ENCODE results near the gene CCDC187.
"Not testable (repeated sequence)": the region's sequence is repeated elsewhere in the genome, so short reads cannot be mapped to it uniquely, and the experiment has no call there.

The CCDC187 gene

DNA sequence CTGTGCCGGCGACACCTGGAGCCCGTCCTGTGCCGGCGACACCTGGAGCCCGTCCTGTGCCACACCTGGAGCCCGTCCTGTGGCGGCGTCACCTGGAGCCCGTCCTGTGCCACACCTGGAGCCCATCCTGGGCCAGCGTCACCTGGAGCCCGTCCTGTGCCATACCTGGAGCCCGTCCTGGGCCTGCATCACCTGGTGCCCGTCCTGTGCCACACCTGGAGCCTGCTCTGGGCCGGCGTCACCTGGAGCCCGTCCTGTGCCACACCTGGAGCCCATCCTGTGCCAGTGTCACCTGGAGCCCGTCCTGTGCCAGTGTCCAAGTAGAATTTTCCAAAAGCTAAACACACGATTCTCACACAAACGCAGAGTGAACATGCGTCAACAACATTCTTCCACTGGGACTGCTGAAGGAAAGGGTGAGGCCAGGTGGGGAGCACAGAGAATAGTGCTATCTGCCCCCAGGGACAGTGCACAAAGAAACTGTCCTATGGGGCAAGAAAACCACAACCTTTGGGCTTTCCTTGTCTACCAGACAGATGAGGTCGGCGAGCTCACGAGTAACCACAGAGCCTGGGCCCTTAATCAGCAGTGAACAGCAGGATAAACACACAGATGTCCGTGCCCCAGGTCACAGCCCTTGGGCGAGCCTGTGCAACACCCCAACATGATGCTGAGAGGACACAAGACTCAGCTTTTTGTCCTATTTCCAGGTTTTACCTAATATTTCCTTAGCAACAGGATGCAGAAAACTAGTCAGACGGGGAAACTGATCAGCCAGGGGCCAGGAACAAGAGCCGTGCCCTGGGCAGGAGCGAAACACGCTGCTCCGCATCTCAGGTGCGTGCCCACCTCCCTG is 66.2 kb downstream of the CCDC187 start:
- DNase-seq, result no peak

- DNase-seq, result not testable (repeated sequence)
These were observed 67.2 kb downstream of the CCDC187 start for GRCh38 chr9:136236471-136237410.

- no peak for DNase-seq
These were observed 68.0 kb downstream of the CCDC187 start for GRCh38 chr9:136235709-136236455.

DNA sequence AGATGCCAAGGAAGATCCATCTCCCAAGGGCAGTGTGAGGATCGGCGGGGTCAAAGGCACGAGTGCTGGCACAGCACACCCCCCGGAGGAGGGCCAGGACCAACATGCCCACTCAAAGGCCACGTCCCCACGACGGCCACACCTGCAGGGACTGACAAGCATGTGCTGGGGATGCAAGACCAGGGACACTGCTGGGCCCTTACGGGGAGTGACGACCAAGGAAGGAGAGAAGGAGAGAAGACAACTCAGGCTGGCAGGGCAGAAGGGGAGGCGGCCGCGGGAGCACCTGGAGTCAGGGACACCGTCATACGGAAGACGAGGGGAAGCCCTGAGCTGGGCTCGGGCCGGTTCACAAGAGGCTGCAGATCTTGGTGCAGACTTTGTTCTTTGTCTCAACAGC is 68.7 kb downstream of the CCDC187 start:
- DNase-seq, result no peak

DNA sequence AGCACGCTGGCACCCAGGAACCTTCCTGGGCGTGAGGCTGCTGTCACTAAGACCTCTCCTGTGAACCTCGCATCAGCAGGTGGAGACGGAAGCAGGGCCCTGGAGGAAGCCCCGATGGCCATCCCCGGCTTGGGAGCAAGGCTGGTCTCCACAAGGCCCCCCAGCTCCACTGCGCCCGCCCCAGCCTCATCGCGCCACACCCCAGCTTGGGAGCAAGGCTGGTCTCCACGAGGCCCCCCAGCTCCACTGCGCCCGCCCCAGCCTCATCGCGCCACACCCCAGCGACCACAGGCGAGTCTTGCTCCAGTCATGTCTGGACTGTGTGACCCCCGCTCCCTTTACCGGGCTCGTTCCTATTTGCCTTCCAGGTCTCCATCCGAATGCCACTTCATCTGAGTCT is 69.3 kb downstream of the CCDC187 start:
- DNase-seq, result no peak

DNA sequence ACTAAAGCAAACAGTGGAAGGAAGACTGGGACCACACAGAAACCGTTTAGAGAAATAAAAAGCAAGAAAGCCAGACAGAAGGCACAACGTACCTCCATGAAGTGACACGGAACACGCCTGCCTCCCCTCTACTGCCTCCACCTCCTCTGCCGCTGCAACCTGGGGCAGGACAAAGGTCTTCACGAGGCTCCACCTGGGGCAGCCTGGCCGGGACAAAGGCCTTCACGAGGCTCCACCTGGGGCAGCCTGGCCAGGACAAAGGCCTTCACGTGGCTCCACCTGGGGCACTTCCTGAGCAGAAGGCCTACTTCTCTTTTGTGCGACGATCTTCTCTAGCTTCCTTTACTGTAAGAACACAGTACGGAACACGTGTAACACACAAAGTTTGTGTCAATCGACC is 70.0 kb downstream of the CCDC187 start:
- no peak for DNase-seq

GRCh38 chr9:136233411-136233810 is 70.5 kb downstream of the CCDC187 start:
- DNase-seq, result no peak

- no peak for DNase-seq
These were observed 70.9 kb downstream of the CCDC187 start for GRCh38 chr9:136232969-136233368.

GRCh38 chr9:136231478-136232297 is 72.2 kb downstream of the CCDC187 start:
- DNase-seq, result no peak

DNA sequence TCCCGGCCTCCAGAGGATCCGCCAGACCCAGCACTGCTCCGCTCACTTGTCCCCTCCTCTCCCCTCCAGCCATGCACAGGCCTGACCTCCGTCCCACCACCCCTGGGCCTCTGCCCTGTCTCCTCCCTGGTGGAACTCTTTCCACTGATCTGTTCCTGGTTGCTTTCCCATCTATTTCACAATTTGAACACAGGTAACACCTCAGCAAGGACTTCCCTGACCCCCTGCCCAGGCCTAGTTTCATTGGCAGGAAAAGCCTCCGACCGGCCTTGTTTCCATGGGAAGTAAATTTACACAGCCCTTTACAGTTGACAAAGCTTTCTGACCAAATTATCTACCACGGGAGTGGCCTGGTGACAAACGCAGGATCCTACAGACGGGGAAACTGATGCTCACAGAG is 73.1 kb downstream of the CCDC187 start:
- DNase-seq, result no peak

DNA sequence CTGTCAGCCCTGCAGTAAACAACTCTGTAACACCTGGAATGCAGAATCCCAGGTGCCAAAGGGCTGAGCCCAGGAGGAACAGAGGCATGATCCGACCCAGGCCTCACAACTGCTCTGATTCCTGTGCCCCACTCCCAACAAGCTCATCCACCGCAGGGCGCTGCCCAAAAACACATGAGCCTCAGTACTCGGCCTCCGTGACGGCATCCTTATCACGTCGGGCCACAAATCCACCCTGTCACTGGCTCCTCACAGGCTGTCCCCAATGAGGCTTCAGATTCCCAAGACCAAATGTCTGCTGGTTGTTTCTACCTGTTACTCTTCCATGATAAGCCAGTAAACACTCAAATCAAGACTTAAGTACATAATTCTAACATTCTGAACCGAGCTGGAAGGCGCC is 73.5 kb downstream of the CCDC187 start:
- no peak for DNase-seq

- DNase-seq, result no peak
These were observed 74.5 kb downstream of the CCDC187 start for GRCh38 chr9:136229096-136230065.

DNA sequence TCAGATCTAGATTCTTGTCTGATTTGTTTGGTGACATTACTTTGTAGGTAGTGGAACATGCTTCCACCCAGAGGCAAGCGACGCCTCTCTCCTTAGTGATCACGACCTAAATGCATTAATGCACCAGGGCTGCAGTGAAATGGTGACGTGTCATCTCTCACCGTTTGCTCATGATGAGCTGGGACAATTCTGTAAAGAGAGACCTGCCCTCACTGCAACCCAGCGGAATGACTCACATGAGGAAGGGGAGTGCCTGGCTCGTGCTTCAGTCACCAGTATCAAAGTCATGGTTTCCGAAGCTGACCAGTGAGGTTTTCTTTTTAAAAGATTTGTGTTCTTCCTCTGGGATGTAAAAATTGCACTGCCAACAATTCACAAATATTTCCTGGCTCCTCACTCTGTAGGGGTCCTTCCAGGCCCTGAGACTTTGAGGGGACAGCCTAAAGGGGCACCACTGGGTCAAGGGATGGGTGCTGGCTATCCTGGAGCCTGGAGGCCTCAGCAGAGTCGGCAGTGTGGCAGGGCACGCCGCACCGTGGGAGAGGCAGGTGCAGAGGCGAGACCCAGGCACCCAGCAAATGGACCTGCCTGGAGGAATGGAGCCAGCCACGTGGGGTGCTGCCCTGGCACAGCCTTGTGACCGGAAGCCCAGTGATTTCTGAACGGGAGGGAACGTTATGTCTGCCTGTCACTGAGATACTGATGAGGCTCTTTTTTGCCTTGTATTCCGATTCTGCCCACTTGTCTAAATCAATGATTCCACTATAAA is 75.6 kb downstream of the CCDC187 start:
- peak; percentile 14 for DNase-seq

- no peak for DNase-seq
These were observed 77.0 kb downstream of the CCDC187 start for GRCh38 chr9:136226680-136227407.

- peak; percentile 31 for DNase-seq
These were observed 77.9 kb downstream of the CCDC187 start for GRCh38 chr9:136225748-136226679.

DNA sequence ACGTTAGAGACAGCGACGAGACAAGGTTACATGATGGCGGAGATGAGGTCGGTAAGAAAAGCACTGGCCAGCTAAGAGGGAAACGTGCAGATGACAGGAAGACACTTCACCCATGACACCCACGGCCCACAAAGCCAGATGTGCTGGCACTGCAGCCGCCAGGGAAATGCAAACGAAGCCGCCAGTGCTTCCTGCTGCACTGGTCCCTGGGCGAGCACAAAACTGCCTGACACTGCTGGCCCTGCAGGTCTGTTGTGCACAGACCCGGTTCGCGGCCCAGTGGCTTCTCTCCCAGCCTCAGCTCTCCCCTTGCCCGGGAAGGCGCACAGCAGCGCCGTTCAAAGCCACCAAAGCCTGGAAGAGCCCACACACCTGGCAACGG is 78.5 kb downstream of the CCDC187 start:
- DNase-seq, result no peak

- DNase-seq, result no peak
These were observed 79.8 kb downstream of the CCDC187 start for GRCh38 chr9:136223871-136224640.

DNA sequence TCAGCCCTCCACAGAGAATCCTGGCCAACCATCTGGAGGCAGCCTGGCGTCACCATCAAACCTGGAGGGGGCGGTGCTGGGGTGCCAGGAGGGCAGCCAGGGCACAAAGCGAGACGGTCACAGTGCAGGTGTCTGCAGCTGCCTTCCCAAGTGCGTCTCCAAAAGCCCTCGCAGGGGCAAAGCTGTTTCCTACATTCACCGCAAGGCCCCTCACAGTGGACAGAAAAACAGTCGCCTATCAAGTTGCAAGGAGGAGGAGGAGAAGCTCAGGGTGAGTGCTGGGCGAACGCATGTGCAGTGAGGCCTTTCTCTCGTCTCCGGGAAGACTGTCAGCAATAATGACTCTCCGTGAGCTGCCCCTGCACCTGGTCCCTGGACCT is 81.0 kb downstream of the CCDC187 start:
- no peak for DNase-seq
